Measurements from ENCODE around the gene TMEFF2.

Gene TMEFF2

DNA sequence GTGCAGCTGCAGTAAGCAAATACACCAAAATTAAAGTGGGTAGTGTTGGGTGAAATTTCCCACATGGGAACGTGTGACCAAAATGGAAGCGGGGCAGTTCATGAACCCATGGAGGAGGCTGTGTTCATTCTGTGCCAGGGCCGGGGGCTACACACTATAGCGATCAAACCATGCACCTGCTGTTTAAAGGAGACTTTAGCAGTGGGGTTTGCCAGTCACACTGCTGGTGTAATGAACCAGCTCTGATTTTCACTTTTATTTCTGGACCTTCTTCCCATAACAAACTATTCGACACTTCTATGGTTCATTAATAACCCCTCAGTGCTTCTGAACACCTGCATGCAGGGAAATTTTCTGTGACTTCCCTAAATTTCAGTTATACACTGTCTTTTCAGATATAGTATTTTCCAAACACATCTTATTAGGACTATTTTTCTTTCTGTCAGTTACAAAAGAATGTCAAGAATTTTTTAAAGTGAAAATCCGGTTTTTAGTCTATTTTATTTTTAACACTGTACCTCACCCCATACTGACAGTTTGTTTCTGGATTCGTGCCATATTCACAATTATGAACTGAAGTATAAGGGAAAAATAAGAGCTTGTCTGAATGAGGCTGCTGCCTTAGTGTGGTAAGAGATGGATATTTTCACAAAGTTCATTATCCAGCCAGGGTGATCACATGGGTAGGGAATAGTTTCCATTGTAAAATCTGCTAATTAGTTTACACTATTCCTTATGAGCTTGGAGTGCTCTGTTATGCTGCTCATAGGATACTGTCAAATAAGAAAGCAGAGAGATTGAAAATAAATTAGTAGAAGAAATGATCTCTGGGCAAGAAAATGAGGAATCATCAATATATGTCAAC, 236.5 kb downstream of the TMEFF2 start:
- DNase-seq = no peak

DNA sequence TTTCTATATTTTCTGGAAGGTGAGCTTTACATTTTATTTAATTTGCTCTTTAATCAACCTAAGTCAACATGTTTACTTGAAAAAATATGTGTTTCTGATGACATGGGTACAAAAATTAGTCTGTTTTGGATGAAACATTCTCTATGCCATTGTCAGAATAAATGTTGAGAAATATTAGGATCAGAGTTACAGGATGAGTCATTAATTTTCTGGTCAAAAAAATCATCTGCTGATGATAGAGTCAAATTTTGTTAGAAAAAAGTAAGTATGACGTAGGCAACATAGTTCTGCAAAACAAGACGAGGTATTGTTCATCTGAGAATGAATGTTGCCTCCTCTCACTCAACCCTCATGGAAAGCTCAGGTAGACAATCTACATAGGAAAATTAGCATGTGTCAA, 240.3 kb downstream of the TMEFF2 start:
- DNase-seq = no peak

GRCh38 chr2:191952515-191953270, 242.0 kb downstream of the TMEFF2 start:
- DNase-seq = no peak

DNA sequence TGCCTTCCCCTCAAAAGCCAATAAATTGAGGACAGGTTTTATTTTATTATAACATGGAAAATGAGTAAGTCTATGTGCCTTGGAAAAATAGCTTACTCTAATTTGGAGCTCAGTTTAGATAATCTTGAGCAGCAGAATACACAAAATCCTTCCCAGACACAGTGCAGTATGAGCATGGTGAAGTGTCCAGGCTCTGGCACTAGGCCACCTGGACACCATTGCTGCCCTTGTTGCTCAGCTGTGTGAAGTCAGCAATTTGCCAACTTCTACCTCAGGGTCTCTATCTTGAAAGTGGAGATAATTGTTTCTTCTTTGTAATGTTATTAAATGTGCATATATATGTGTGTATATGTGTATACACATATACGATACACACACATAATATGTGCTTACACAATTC, 242.9 kb downstream of the TMEFF2 start:
- DNase-seq = no peak

GRCh38 chr2:191951376-191951775, 243.4 kb downstream of the TMEFF2 start:
- no peak for DNase-seq

DNA sequence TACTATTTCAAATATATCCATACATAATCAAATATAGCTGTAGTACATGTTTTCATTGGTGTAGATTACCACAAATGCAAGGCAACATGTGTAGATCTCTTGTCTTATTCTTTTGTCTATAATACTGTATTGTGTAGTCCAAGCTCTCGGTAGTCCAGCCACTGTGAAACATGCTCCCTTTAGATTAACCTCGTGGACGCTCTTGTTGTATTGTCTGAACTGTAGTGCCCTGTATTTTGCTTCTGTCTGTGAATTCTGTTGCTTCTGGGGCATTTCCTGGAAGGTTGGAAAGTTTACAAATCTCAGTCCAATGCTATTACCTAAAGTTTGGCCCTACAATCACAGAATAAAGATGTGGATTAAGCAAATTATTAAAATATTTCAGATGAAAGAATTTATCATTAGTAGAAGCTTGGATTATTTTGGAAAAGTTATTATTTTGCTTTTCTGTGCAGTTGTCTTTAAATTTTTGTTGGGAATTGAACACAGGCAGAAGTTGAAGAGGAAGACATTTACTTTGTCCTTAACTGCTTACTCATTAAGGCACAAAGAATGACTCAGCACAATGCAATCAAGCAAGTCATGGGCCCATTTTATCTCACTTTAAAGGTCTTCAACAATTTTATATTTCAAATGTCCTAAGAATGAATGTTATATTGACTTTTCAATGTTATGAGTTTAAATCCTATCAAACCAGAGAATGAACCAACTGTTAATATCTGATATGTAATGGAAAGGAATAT, 244.4 kb downstream of the TMEFF2 start:
- no peak for DNase-seq

GRCh38 chr2:191947235-191947634, 247.5 kb downstream of the TMEFF2 start:
- DNase-seq = no peak

GRCh38 chr2:191946471-191947182, 248.1 kb downstream of the TMEFF2 start:
- DNase-seq = no peak

- DNase-seq = no peak
Measured at GRCh38 chr2:191945623-191946022, 249.1 kb downstream of the TMEFF2 start.

DNA sequence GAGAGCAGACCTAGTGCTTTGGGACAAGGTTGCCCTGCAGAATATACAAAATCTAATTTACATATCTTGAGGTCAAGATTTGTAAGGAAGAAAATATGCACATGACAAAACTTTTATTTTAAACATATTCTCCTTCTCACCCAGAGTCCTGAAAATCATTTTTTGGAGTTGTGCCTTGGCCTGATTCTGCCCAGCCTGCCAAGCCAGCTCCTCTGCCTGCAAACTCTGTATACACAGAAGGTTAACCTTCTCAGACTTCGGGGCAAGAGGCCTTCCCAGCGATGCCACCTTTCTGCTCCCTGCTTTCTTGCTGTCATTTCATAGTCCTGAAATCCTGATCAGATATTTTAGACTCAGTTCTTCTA, 252.0 kb downstream of the TMEFF2 start:
- DNase-seq = no peak

GRCh38 chr2:191942090-191942738, 252.5 kb downstream of the TMEFF2 start:
- DNase-seq = no peak

GRCh38 chr2:191941376-191941929, 253.3 kb downstream of the TMEFF2 start:
- no peak for DNase-seq

DNA sequence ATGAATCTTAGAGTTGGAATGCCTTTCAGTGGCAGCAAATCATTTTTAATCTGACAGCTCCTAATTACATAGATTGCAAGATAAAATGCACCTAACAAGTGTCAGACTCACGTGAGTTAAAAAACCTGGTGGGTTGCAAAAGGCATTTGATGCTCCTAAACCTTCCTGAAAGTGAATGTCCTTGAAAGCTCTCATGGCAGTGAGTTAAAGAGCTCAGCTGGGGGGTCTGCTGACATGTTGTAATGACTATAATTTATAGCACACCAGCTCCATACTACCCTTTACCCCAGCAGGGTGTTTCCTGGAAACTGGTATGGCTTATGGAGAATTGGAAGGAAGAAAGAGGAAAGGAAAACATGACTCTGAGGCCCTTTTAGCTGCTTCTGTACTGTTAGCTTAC, 256.0 kb downstream of the TMEFF2 start:
- no peak for DNase-seq

DNA sequence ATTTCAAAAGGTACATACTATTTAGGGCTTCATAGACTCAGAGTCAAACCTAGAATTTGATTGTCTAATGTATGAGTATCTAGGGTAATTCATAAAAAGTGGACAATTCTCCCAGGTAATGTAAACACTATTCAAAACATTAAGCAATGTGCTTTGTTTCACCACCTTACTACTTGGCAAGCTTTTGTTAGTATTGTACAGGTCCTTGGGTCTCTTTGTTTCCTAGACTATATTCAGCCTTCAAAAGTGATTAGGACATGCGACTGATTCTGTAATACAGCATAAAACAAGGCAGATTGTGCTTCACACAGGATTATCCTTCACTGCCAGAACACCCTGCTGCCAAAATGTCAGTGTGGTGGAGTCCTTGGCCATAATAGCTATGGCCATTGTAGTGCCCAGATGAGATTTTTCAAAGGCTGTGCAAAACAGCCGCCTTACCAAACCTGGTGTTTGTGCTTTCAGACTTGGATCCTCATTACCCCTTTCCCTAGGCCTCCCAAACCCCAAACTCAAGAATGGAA, 257.8 kb downstream of the TMEFF2 start:
- no peak for DNase-seq

DNA sequence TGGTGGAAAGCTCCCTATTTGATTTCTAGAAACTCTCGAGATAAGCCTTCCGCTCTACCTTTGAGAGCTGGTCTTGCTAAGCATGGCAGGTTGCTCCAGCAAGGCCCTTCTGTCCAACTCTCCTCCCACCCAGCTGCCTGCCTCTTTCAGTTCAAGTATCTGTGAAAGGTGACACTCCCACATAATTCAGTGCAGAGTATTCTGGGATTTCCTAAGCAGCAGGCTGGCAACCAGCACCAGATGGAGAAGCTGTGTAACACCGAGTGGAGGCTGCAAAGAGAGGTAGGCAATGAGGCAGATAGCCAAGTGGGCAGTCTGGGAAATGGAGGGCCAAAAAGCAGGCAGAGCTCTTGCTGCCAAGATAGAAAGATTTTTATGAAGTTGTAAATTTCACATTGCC, 259.5 kb downstream of the TMEFF2 start:
- no peak for DNase-seq

- no peak for DNase-seq
Measured at GRCh38 chr2:191933307-191934105, 261.2 kb downstream of the TMEFF2 start.

DNA sequence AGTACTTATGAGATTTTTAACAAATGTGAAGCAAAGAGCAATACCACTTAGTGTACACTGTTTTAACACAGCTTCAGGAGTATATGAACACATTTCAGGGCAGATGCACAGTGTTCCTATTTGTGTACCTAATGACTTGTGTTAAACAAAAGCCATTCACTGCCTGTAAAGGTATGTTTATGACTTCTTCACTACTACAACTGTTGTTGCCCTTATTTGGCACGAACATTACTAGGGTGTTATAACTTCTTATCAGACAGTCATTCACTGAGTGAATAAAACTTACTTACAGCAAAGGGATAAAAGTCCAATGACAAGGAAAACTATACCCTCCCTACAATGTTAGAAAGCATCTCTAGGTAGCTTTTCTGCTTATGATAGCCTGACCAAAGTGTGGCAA, 262.4 kb downstream of the TMEFF2 start:
- no peak for DNase-seq

DNA sequence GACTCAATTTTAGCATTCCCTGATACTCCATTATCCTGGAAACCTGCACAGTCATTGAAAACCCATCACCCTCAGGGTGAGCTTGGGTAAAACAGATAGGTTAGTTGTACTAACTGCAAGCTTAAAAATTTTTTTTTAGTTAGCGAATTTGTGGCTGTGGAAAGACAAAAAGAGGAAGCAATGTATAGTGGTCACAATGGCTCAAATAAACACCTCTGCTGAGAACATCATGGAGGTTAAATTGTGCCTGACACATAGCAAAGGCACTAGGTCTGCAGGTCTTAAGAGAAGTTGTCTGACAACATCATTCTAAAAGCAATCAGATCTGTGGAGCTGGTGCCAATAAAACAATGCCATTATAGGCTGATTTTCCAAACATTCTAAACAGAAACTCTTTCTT, 263.4 kb downstream of the TMEFF2 start:
- no peak for DNase-seq

- no peak for DNase-seq
Measured at GRCh38 chr2:191930205-191930604, 264.5 kb downstream of the TMEFF2 start.

GRCh38 chr2:191929288-191929687, 265.4 kb downstream of the TMEFF2 start:
- no peak for DNase-seq

- no peak for DNase-seq
Measured at GRCh38 chr2:191927991-191928390, 266.7 kb downstream of the TMEFF2 start.

Measured in effector CD8-positive, alpha-beta T cell (primary cell).